PFSK-1 (cell line): ENCODE results near the gene MITF.

Experiments
- POLR2AphosphoS5 ChIP-seq: IDR thresholded peaks from 2 replicates; pipeline ENCODE4 v1.6.1; 2012; ENCODE audit warnings: low read depth, mild to moderate bottlenecking, control low read depth, low read length, moderate library complexity
- TF ChIP-seq, protein P1 (sequence below), 2 experiments: IDR thresholded peaks; 2 replicates each; pipeline versions ENCODE4 v1.6.1 to v1.8.0; 2011 to 2012; ENCODE audit warnings: low read depth in 2 of 2, low read length in 2 of 2, control low read depth in 1 of 2, inconsistent platforms in 1 of 2, mild to moderate bottlenecking in 1 of 2, moderate library complexity in 1 of 2; ENCODE audit not compliant: insufficient read depth in 1 of 2

DNA sequence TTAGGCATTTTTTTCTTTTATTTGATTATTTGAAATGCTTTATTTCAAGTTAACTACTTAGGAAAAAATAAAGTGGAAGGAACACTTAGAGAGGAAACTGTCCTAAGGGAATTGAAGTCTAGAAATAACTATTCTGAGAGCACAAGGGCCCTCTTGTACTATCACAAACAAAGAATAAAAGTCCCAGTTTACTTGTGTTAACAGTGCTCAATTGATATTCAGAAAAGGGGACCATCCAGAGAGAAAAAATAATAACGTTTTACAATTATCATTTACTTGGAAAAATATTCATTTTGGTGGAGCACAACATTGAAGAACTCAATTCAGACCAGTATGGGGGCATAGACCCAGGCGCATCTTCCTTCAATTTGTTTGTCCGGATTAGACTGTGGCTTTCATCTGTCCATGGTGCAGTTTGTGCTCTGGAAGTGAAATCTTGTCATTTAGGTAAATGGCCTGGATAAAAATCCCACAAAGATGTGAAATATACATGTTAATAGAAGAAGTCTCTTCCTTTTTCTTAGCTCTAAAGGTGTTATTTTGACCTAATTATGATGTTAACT is 205.7 kb downstream of the MITF start:
- TF ChIP-seq POLR2AphosphoS5: no peak
- TF ChIP-seq, protein P1, sequence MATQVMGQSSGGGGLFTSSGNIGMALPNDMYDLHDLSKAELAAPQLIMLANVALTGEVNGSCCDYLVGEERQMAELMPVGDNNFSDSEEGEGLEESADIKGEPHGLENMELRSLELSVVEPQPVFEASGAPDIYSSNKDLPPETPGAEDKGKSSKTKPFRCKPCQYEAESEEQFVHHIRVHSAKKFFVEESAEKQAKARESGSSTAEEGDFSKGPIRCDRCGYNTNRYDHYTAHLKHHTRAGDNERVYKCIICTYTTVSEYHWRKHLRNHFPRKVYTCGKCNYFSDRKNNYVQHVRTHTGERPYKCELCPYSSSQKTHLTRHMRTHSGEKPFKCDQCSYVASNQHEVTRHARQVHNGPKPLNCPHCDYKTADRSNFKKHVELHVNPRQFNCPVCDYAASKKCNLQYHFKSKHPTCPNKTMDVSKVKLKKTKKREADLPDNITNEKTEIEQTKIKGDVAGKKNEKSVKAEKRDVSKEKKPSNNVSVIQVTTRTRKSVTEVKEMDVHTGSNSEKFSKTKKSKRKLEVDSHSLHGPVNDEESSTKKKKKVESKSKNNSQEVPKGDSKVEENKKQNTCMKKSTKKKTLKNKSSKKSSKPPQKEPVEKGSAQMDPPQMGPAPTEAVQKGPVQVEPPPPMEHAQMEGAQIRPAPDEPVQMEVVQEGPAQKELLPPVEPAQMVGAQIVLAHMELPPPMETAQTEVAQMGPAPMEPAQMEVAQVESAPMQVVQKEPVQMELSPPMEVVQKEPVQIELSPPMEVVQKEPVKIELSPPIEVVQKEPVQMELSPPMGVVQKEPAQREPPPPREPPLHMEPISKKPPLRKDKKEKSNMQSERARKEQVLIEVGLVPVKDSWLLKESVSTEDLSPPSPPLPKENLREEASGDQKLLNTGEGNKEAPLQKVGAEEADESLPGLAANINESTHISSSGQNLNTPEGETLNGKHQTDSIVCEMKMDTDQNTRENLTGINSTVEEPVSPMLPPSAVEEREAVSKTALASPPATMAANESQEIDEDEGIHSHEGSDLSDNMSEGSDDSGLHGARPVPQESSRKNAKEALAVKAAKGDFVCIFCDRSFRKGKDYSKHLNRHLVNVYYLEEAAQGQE (IDR thresholded peaks at IDR 0.05; ENCODE audit: insufficient read depth in 1 of 2, low read depth in 2 of 2, low read length in 2 of 2): no peak
